K562 (cell line): ENCODE data around the gene CELA3B. TPM values are rescaled to one million over a fixed set of nuclear protein-coding genes. Genes with fewer than 3 reads are reported as not detected.
A peak's percentile ranks its signal among the peaks of the same experiment; 100 is the strongest.

Source experiments
- CHD2 ChIP-seq: IDR thresholded peaks from 2 replicates; pipeline ENCODE4 v1.6.1; 2011; ENCODE audit warnings: low read depth, low read length
- GATAD2A ChIP-seq: fragments of 450-650 bp; IDR thresholded peaks from 2 replicates; pipeline ENCODE4 v1.6.1; 2017
- GATAD2B ChIP-seq: fragments of 450-650 bp; IDR thresholded peaks from 2 replicates; pipeline ENCODE4 v1.6.1; 2017; ENCODE audit warnings: mild to moderate bottlenecking, borderline replicate concordance
- GTF2E2 ChIP-seq: fragments of 200-800 bp; sonication (Bioruptor generic); IDR thresholded peaks from 2 replicates; pipeline ENCODE4 v1.6.1; 2016; ENCODE audit warnings: missing genetic modification characterization, missing compliant biosample characterization
- NCOA1 ChIP-seq: fragments of 450-650 bp; IDR thresholded peaks from 2 replicates; pipeline ENCODE4 v1.6.1; 2016; ENCODE audit warnings: low read depth
- PHF8 ChIP-seq: fragments of 200-600 bp; sonication (generic); IDR thresholded peaks from 2 replicates; pipeline ENCODE4 v1.6.1; 2012; ENCODE audit warnings: mixed run types, mild to moderate bottlenecking, inconsistent platforms, low read length, moderate library complexity, borderline replicate concordance
- SRSF1 ChIP-seq: fragments of 200-400 bp; formaldehyde crosslinking; IDR thresholded peaks from 2 replicates; pipeline ENCODE4 v1.6.1; 2017; ENCODE audit warnings: mild to moderate bottlenecking, low read depth, low read length, moderate library complexity
- TBP ChIP-seq: optimal IDR thresholded peaks from 2 replicates; pipeline ENCODE3; 2011; ENCODE audit warnings: low read depth, low read length, improper control_type of control experiment
- polyA plus RNA-seq, 8 experiments: library from polyadenylated mRNA; depleted of rRNA in 4 of 8; stranded (reverse) in 5 of 8; unstranded in 3 of 8; fragments of >200 nt; fragmentation: Nextera tagmentation in 2 of 8; fragmentation: Illumina TruSeq in 1 of 8; extraction: Ambion mirVana in 2 of 8; extraction: Trizol in 1 of 8; gene quantifications; 2 replicates each; pipeline versions ENCODE4 v1.2.1 to v1.2.3, GENCODE V29; 2011 to 2014; ENCODE audit warnings: inconsistent platforms in 1 of 8, missing spikeins in 1 of 8
- total RNA-seq, 7 experiments: library from RNA; depleted of rRNA in 6 of 7; stranded (reverse); fragments of >200 nt in 6 of 7; fragmentation: Illumina TruSeq in 2 of 7; extraction: Trizol in 2 of 7; gene quantifications; 2 replicates each; pipeline versions ENCODE4 v1.2.1 to v1.2.3, GENCODE V29; 2011 to 2021; ENCODE audit warnings: low replicate concordance in 1 of 7
- TF ChIP-seq, protein P1 (sequence below): IDR thresholded peaks from 3 replicates; pipeline ENCODE4 v1.6.1; 2011; ENCODE audit warnings: borderline replicate concordance, mild to moderate bottlenecking, moderate library complexity; ENCODE audit not compliant: insufficient read length; ENCODE audit errors: extremely low read depth
- TF ChIP-seq, protein P2 (sequence below): fragments of 250-450 bp; sonication (Bioruptor Pico); IDR thresholded peaks from 2 replicates; pipeline ENCODE4 v1.8.0; 2021; ENCODE audit warnings: borderline replicate concordance, mild to moderate bottlenecking, moderate library complexity; ENCODE audit not compliant: poor library complexity, severe bottlenecking
- TF ChIP-seq, protein P3 (sequence below): sonication (generic); formaldehyde crosslinking; IDR thresholded peaks from 2 replicates; pipeline ENCODE4 v1.8.0; 2023; ENCODE audit warnings: mild to moderate bottlenecking, missing genetic modification reagents
- TF ChIP-seq, protein P4 (sequence below): sonication (generic); formaldehyde crosslinking; IDR thresholded peaks from 2 replicates; pipeline ENCODE4 v1.8.0; 2022; ENCODE audit warnings: missing genetic modification reagents, mild to moderate bottlenecking, borderline replicate concordance
- TF ChIP-seq, protein P5 (sequence below): fragments of 450-650 bp; conservative IDR thresholded peaks from 2 replicates; pipeline ENCODE4 v1.6.1; 2016; ENCODE audit warnings: missing genetic modification characterization, low read depth, mild to moderate bottlenecking, control low read depth, missing compliant biosample characterization
- TF ChIP-seq, protein P6 (sequence below): fragments of 250-450 bp; sonication (Bioruptor Pico); IDR thresholded peaks from 2 replicates; pipeline ENCODE4 v1.9.0; 2021; ENCODE audit warnings: mild to moderate bottlenecking

CELA3B gene
- total and polyA plus RNA-seq, 9 of the 15 experiments (the other 6 are each of a cell fraction or from before 2014, with no cell fraction given): 3.1 TPM; not detected in 8

DNA sequence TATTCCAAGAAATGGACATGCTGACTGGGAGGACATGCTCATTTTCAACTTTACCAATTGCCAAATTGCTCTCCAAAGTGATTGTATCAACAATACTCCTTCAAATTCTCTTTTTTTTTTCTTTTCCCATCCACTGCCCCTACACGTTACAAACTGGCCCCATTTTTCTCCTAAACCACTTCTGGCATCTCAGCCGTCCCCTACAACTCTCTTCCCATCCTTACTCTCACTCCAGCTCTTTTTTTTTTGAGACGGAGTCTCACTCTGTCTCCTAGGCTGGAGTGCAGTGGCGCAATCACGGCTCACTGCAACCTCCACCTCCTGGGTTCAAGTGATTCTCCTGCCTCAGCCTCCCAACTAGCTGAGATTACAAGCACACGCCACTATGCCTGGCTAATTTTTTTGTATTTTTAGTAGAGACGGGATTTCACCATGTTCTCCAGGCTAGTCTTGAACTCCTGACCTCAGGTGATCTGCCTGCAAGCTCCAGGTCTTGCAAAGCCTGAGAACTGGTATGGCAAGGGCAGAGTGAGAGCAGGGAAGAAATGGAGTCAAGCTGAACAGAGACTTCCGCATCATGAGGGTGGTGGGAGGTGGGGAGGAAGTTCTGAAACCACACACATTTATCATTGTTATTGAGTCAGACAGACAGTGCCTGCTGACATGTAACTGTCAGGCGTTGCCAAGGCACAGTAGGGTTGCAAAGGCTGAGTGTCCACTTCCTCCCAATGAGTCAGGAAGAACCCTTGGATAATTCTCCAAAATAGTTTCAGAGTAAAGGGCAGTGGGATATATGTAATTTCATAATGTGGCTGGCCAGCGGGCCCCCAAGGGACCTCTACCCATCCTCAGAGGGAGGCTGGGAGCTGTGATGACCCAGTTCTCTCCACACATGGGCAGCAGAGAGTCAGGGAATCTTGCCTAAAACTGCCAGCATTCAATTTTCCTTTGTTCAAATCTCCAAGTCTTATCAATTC is 42.0 kb downstream of the CELA3B start (continued):
- TF ChIP-seq GTF2E2 (peak; percentile 85), NCOA1 (peak; percentile 70; the same call in 1 of the 2 replicates), CHD2 (no peak), PHF8 (no peak), SRSF1 (no peak), TBP (peak; percentile 26), GATAD2B (no peak), GATAD2A (no peak)
- TF ChIP-seq, protein P1, sequence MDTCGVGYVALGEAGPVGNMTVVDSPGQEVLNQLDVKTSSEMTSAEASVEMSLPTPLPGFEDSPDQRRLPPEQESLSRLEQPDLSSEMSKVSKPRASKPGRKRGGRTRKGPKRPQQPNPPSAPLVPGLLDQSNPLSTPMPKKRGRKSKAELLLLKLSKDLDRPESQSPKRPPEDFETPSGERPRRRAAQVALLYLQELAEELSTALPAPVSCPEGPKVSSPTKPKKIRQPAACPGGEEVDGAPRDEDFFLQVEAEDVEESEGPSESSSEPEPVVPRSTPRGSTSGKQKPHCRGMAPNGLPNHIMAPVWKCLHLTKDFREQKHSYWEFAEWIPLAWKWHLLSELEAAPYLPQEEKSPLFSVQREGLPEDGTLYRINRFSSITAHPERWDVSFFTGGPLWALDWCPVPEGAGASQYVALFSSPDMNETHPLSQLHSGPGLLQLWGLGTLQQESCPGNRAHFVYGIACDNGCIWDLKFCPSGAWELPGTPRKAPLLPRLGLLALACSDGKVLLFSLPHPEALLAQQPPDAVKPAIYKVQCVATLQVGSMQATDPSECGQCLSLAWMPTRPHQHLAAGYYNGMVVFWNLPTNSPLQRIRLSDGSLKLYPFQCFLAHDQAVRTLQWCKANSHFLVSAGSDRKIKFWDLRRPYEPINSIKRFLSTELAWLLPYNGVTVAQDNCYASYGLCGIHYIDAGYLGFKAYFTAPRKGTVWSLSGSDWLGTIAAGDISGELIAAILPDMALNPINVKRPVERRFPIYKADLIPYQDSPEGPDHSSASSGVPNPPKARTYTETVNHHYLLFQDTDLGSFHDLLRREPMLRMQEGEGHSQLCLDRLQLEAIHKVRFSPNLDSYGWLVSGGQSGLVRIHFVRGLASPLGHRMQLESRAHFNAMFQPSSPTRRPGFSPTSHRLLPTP: no peak
- TF ChIP-seq, protein P2, sequence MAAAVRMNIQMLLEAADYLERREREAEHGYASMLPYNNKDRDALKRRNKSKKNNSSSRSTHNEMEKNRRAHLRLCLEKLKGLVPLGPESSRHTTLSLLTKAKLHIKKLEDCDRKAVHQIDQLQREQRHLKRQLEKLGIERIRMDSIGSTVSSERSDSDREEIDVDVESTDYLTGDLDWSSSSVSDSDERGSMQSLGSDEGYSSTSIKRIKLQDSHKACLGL (CRISPR knock-in tag): no peak
- TF ChIP-seq, protein P3, sequence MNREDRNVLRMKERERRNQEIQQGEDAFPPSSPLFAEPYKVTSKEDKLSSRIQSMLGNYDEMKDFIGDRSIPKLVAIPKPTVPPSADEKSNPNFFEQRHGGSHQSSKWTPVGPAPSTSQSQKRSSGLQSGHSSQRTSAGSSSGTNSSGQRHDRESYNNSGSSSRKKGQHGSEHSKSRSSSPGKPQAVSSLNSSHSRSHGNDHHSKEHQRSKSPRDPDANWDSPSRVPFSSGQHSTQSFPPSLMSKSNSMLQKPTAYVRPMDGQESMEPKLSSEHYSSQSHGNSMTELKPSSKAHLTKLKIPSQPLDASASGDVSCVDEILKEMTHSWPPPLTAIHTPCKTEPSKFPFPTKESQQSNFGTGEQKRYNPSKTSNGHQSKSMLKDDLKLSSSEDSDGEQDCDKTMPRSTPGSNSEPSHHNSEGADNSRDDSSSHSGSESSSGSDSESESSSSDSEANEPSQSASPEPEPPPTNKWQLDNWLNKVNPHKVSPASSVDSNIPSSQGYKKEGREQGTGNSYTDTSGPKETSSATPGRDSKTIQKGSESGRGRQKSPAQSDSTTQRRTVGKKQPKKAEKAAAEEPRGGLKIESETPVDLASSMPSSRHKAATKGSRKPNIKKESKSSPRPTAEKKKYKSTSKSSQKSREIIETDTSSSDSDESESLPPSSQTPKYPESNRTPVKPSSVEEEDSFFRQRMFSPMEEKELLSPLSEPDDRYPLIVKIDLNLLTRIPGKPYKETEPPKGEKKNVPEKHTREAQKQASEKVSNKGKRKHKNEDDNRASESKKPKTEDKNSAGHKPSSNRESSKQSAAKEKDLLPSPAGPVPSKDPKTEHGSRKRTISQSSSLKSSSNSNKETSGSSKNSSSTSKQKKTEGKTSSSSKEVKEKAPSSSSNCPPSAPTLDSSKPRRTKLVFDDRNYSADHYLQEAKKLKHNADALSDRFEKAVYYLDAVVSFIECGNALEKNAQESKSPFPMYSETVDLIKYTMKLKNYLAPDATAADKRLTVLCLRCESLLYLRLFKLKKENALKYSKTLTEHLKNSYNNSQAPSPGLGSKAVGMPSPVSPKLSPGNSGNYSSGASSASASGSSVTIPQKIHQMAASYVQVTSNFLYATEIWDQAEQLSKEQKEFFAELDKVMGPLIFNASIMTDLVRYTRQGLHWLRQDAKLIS: no peak
- TF ChIP-seq, protein P4, sequence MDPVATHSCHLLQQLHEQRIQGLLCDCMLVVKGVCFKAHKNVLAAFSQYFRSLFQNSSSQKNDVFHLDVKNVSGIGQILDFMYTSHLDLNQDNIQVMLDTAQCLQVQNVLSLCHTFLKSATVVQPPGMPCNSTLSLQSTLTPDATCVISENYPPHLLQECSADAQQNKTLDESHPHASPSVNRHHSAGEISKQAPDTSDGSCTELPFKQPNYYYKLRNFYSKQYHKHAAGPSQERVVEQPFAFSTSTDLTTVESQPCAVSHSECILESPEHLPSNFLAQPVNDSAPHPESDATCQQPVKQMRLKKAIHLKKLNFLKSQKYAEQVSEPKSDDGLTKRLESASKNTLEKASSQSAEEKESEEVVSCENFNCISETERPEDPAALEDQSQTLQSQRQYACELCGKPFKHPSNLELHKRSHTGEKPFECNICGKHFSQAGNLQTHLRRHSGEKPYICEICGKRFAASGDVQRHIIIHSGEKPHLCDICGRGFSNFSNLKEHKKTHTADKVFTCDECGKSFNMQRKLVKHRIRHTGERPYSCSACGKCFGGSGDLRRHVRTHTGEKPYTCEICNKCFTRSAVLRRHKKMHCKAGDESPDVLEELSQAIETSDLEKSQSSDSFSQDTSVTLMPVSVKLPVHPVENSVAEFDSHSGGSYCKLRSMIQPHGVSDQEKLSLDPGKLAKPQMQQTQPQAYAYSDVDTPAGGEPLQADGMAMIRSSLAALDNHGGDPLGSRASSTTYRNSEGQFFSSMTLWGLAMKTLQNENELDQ (CRISPR knock-in tag): no peak
- TF ChIP-seq, protein P5, sequence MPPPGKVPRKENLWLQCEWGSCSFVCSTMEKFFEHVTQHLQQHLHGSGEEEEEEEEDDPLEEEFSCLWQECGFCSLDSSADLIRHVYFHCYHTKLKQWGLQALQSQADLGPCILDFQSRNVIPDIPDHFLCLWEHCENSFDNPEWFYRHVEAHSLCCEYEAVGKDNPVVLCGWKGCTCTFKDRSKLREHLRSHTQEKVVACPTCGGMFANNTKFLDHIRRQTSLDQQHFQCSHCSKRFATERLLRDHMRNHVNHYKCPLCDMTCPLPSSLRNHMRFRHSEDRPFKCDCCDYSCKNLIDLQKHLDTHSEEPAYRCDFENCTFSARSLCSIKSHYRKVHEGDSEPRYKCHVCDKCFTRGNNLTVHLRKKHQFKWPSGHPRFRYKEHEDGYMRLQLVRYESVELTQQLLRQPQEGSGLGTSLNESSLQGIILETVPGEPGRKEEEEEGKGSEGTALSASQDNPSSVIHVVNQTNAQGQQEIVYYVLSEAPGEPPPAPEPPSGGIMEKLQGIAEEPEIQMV (tag): no peak
- TF ChIP-seq, protein P6, sequence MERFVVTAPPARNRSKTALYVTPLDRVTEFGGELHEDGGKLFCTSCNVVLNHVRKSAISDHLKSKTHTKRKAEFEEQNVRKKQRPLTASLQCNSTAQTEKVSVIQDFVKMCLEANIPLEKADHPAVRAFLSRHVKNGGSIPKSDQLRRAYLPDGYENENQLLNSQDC (CRISPR knock-in tag): no peak
